Suprapubic skin (tissue), 4 donors: ENCODE results near the gene ENOX2. TPM values are rescaled to one million over a fixed set of nuclear protein-coding genes. Genes with fewer than 3 reads are reported as not detected.

ENCODE experiments used
- DNase-seq, 2 donors: peaks; one replicate each; pipeline ENCODE4 v3.0.0-alpha.2; 2019; ENCODE audit warnings: low spot score in 2 of 2
- H3K27ac ChIP-seq: fragments of 200-600 bp; sonication (generic); one replicate; pipeline ENCODE4 v1.5.1; 2019
- H3K27me3 ChIP-seq: fragments of 200-600 bp; sonication (generic); one replicate; pipeline ENCODE4 v1.5.1; 2019
- H3K36me3 ChIP-seq: fragments of 200-600 bp; sonication (generic); one replicate; pipeline ENCODE4 v1.5.1; 2019
- H3K4me1 ChIP-seq: fragments of 200-600 bp; sonication (generic); one replicate; pipeline ENCODE4 v1.5.1; 2019
- H3K4me3 ChIP-seq: fragments of 200-600 bp; sonication (generic); one replicate; pipeline ENCODE4 v1.5.1; 2019; ENCODE audit warnings: mild to moderate bottlenecking
- H3K9me3 ChIP-seq: fragments of 200-600 bp; sonication (generic); one replicate; pipeline ENCODE4 v1.5.1; 2019
- CTCF ChIP-seq, 2 donors: fragments of 200-600 bp in 1 of 2; fragments of 450-650 bp in 1 of 2; sonication (generic) in 1 of 2; IDR thresholded peaks; one replicate each; pipeline ENCODE4 v1.5.1; 2016 to 2019; ENCODE audit warnings: antibody characterized with exemption in 2 of 2, mild to moderate bottlenecking in 1 of 2, moderate library complexity in 1 of 2
- EP300 ChIP-seq: sonication (generic); formaldehyde crosslinking; IDR thresholded peaks from one replicate; pipeline ENCODE4 v1.6.1; 2017; ENCODE audit warnings: antibody characterized with exemption
- POLR2A ChIP-seq, 2 donors: fragments of 450-650 bp; IDR thresholded peaks; one replicate each; pipeline ENCODE4 v1.6.1; 2017; ENCODE audit warnings: antibody characterized with exemption in 2 of 2, mild to moderate bottlenecking in 2 of 2, moderate library complexity in 2 of 2
- POLR2AphosphoS5 ChIP-seq, 3 donors: sonication (generic); formaldehyde crosslinking; IDR thresholded peaks; one replicate each; pipeline ENCODE4 v1.6.1; 2017; ENCODE audit warnings: antibody characterized with exemption in 3 of 3
- WGBS: methylation state at CpG from one replicate; pipeline ENCODE4 v1.1.5; 2018; 5-methylcytosine and 5-hydroxymethylcytosine counted together
- total RNA-seq, 4 donors: library from RNA; depleted of rRNA; stranded (reverse); fragments of >200 nt; gene quantifications; one replicate each; pipeline ENCODE4 v1.1.0, GENCODE V29; 2016

The ENOX2 gene
- total RNA-seq, 4 donors from 2014 or later: 9.6 to 11.1 (median 10.7) TPM

GRCh38 chrX:130738638-130739195 is 164.3 kb downstream of the ENOX2 start:
- Histone ChIP-seq H3K9me3 (no peaks in the 10 kb centered on the region), H3K27ac (no peak overlapping the region), H3K27me3 (no peaks in the 10 kb centered on the region), H3K4me1 (no peaks in the 10 kb centered on the region), H3K4me3 (no peak overlapping the region), H3K36me3 (no peaks in the 10 kb centered on the region)
- WGBS: 77% methylated on average over 5 of the region's 5 CpGs
- no peak for DNase-seq
- no peak for TF ChIP-seq CTCF (IDR thresholded peaks at IDR 0.05)
- TF ChIP-seq POLR2A (IDR thresholded peaks at IDR 0.05): no peak
- TF ChIP-seq EP300: no peak
- TF ChIP-seq POLR2AphosphoS5 (IDR thresholded peaks at IDR 0.05): no peak

GRCh38 chrX:130734713-130735112 is 168.3 kb downstream of the ENOX2 start:
- Histone ChIP-seq H3K4me1 (no peaks in the 10 kb centered on the region), H3K9me3 (no peaks in the 10 kb centered on the region), H3K36me3 (no peaks in the 10 kb centered on the region), H3K27ac (no peak overlapping the region), H3K27me3 (no peaks in the 10 kb centered on the region), H3K4me3 (no peak overlapping the region)
- no peak for DNase-seq
- no peak for TF ChIP-seq EP300
- TF ChIP-seq CTCF (IDR thresholded peaks at IDR 0.05): no peak
- no peak for TF ChIP-seq POLR2A (IDR thresholded peaks at IDR 0.05)
- no peak for TF ChIP-seq POLR2AphosphoS5 (IDR thresholded peaks at IDR 0.05)

GRCh38 chrX:130728208-130728607 is 174.8 kb downstream of the ENOX2 start:
- Histone ChIP-seq H3K9me3 (no peaks in the 10 kb centered on the region), H3K36me3 (no peaks in the 10 kb centered on the region), H3K4me1 (no peaks in the 10 kb centered on the region), H3K4me3 (no peak overlapping the region), H3K27me3 (no peaks in the 10 kb centered on the region), H3K27ac (no peak overlapping the region)
- DNase-seq: no peak
- no peak for TF ChIP-seq CTCF (IDR thresholded peaks at IDR 0.05)
- TF ChIP-seq POLR2A (IDR thresholded peaks at IDR 0.05): no peak
- no peak for TF ChIP-seq POLR2AphosphoS5 (IDR thresholded peaks at IDR 0.05)
- TF ChIP-seq EP300: no peak

- TF ChIP-seq EP300: no peak
- no peaks in the 10 kb centered on the region for H3K36me3 ChIP-seq
- no peaks in the 10 kb centered on the region for H3K4me1 ChIP-seq
- H3K9me3 ChIP-seq: no peaks in the 10 kb centered on the region
- WGBS: 63% methylated on average over 3 of the region's 3 CpGs
- H3K27me3 ChIP-seq: no peaks in the 10 kb centered on the region
- H3K27ac ChIP-seq: no peak overlapping the region
- no peak for DNase-seq
- no peak overlapping the region for H3K4me3 ChIP-seq
Measured at GRCh38 chrX:130726661-130727060, 176.3 kb downstream of the ENOX2 start.

- no peaks in the 10 kb centered on the region for H3K36me3 ChIP-seq
- WGBS: 71% methylated on average over 1 of the region's 1 CpG
- H3K9me3 ChIP-seq: no peaks in the 10 kb centered on the region
- H3K4me1 ChIP-seq: no peaks in the 10 kb centered on the region
- H3K27ac ChIP-seq: no peak overlapping the region
- no peak for DNase-seq
- TF ChIP-seq POLR2AphosphoS5 (IDR thresholded peaks at IDR 0.05) (no peak), CTCF (IDR thresholded peaks at IDR 0.05) (no peak), EP300 (no peak), POLR2A (IDR thresholded peaks at IDR 0.05) (no peak)
- no peak overlapping the region for H3K4me3 ChIP-seq
- no peaks in the 10 kb centered on the region for H3K27me3 ChIP-seq
Measured at GRCh38 chrX:130725519-130725918, 177.5 kb downstream of the ENOX2 start.

GRCh38 chrX:130719413-130719812 is 183.6 kb downstream of the ENOX2 start:
- no peaks in the 10 kb centered on the region for H3K36me3 ChIP-seq
- no peak overlapping the region for H3K27ac ChIP-seq
- TF ChIP-seq CTCF (IDR thresholded peaks at IDR 0.05): no peak
- no peaks in the 10 kb centered on the region for H3K27me3 ChIP-seq
- no peaks in the 10 kb centered on the region for H3K9me3 ChIP-seq
- 70% methylated on average over 6 of the region's 6 CpGs for WGBS
- H3K4me1 ChIP-seq: no peaks in the 10 kb centered on the region
- no peak overlapping the region for H3K4me3 ChIP-seq
- DNase-seq: no peak
